Measurements from ENCODE around the gene SPRR2A.
"Not testable (repeated sequence)": the region's sequence is repeated elsewhere in the genome, so short reads cannot be mapped to it uniquely, and the experiment has no call there.

SPRR2A gene

DNA sequence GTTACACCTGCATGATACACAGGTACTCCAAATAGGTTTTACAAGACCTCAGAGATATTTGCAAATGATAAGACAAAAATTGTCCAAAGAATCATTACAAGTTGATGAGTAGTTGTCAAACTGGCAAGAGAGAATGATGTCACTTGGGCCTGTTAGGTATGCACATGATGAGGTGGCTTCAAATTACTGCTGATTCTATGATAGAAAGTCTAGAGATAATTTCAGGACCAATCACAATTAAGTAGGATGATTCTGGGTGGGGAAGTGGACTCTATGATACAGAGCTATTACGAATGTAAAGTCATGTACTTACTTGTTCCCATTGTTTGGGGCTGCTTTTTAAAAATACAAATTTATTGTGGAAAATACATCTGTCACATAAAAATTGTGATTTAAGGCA lies 31.5 kb downstream of the SPRR2A start:
- DNase-seq (ENCODE audit: low read depth in 4 of 4, low spot score in 1 of 4): no peak

DNA sequence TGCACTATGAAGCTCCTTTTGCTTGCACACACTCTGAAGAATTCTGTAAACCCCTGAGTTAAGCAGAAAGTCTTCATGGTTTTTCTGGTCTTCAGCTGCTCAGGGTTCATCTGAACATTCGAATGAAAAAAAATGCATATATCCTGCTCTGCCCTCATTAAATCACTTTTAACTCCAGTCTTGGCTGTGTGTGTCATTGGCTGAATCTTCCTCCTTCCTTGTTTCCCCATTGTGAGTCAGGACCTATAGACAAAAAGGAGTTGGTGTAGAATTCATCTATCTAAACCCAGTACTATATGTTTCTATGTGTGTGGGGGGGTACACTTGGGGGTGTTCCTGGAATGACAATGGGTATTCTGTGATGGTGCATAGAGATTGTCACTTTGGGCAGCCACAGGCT lies 32.9 kb downstream of the SPRR2A start:
- no peak for DNase-seq (ENCODE audit: low read depth in 4 of 4, low spot score in 1 of 4)

DNA sequence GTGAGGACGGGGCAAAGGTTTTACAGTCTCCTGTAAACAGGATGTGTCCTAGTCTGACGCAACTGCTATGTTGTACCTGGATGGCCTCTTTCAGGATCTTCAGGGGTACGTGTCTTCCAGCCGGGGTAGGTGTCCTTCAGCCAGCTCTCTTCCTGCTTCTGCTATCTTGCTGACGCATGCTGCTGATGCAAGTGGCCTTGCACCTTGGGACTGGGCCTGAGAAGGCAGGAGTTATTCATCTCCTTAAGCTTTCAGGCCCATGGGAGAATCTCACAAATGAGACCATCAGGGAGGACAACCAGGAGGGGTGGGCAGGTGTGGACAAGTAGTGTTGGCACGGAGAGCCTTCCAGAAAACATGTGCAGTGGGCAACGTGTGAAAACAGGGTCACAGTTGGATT lies 34.2 kb downstream of the SPRR2A start:
- no peak for DNase-seq (ENCODE audit: low read depth in 4 of 4, low spot score in 1 of 4)

DNA sequence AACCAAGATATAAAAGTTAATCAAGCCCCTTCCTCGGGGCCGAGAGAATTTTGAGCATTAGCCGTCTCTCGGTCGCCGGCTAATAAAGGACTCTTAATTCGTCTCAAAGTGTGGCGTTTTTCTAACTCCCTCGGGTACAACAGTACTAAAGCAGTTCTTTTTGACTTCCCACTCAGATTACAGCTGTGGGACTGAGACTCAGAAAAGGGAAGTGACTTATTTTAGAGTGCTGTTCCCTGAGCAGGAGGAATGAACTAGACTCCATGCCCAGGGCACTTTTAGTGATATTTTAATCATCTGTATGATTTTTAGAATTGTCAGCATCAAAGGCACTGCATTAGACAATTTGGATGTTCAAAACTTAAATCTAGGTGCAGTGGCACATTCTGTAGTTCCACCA lies 35.0 kb downstream of the SPRR2A start:
- DNase-seq (ENCODE audit: low read depth in 4 of 4, low spot score in 1 of 4): not testable (repeated sequence)

DNA sequence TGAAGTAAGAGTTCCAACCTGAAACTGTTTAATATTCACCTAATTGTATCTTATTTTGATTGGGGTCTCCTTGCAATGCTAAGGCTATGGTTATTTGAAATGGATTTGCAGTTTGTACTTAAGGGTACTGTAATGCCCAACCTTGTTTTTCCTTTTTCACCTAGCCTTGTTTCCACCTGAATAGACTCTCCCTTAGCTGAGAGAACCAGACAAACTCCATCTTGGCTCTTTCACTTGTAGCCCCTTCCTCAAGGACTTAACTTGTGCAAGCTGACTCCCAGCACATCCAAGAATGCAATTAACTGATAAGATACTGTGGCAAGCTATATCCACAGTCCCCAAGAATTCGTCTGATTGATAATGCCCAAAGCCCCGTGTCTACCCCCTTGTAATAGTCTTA lies 35.5 kb downstream of the SPRR2A start:
- DNase-seq (ENCODE audit: low read depth in 4 of 4, low spot score in 1 of 4): not testable (repeated sequence)

DNA sequence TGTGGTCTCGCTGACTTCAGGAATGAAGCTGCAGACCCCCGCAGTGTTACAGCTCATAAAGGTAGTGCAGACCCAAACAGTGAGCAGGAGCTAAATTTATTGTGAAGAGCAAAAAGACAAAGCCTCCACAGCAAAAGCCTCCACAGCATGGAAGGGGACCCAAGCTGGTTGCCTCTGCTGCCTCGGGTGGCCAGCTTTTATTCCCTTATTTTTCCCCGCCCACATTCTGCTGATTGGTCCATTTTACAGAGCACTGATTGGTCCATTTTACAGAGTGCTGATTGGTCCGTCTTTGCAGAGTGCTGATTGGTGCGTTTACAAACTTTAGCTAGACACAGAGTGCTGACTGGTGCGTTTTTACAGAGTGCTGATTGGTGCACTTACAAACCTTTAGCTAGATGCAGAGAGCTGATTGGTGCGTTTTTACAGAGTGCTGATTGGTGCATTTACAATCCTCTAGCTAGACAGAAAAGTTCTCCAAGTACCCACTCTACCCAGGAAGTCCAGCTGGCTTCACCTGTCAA lies 46.0 kb downstream of the SPRR2A start:
- not testable (repeated sequence) for DNase-seq (ENCODE audit: low read depth in 4 of 4, low spot score in 1 of 4)
